Adrenal gland (tissue), 12 donors: ENCODE measurements around the gene GDPGP1. TPM values are rescaled to one million over a fixed set of nuclear protein-coding genes. Genes with fewer than 3 reads are reported as not detected.

ENCODE experiments used
- DNase-seq, 7 donors: peaks; one replicate each; pipeline ENCODE4 v3.0.0-alpha.2; 2019 to 2020
- H3K27ac ChIP-seq, 5 donors: fragments of 200-600 bp; sonication (generic) in 4 of 5; 1 replicate in 3 of 5; 2 replicates in 2 of 5; pipeline versions ENCODE4 v1.5.1 to v1.8.0; 2016 to 2020; ENCODE audit warnings: mild to moderate bottlenecking in 1 of 5
- H3K27me3 ChIP-seq: fragments of 200-600 bp; 2 replicates; pipeline ENCODE4 v1.8.0; 2021
- H3K36me3 ChIP-seq, 2 donors: fragments of 200-600 bp; replicated peaks in 1 of 2; 1 replicate in 1 of 2; 2 replicates in 1 of 2; pipeline versions ENCODE4 v1.5.1 to v1.8.0; 2018 to 2022
- H3K4me1 ChIP-seq, 2 donors: fragments of 200-600 bp; replicated peaks in 1 of 2; 1 replicate in 1 of 2; 2 replicates in 1 of 2; pipeline versions ENCODE4 v1.5.1 to v1.8.0; 2018 to 2021
- H3K4me3 ChIP-seq, 4 donors: fragments of 200-600 bp; sonication (generic) in 3 of 4; one replicate each; pipeline ENCODE4 v1.5.1; 2016 to 2018
- H3K9me3 ChIP-seq, 3 donors: fragments of 200-600 bp; sonication (generic) in 1 of 3; replicated peaks in 1 of 3; 1 replicate in 2 of 3; 2 replicates in 1 of 3; pipeline versions ENCODE4 v1.5.1 to v1.8.0; 2016 to 2021
- POLR2A ChIP-seq, 2 donors: fragments of 450-650 bp; IDR thresholded peaks; one replicate each; pipeline ENCODE4 v1.6.1; 2017; ENCODE audit warnings: antibody characterized with exemption in 2 of 2, mild to moderate bottlenecking in 2 of 2, moderate library complexity in 1 of 2
- WGBS, 4 donors: extraction: QIAGEN DNeasy Blood & Tissue Kit in 2 of 4; methylation state at CpG; one replicate each; pipeline versions ENCODE4 v1.1.5 to v1.1.7; 2013 to 2017; 5-methylcytosine and 5-hydroxymethylcytosine counted together
- intact Hi-C, 2 donors: fragments of 100-400 bp; cut with DNase I; formaldehyde crosslinking; loops; one replicate each; pipeline versions ENCODE4 v1.14.1 to v1.15.0; 2022 to 2023
- polyA plus RNA-seq, 3 donors: library from polyadenylated mRNA; stranded (reverse); fragments of 200-250 nt in 2 of 3; fragments of 350-450 nt in 1 of 3; fragmentation: Illumina TruSeq in 1 of 3; extraction: RNeasy Lipid Tissue Mini Kit (QIAGEN cat#74804) in 1 of 3; gene quantifications; one replicate each; pipeline ENCODE4 v1.2.3, GENCODE V29; 2013 to 2014
- total RNA-seq, 9 donors: library from RNA; depleted of rRNA in 4 of 9; stranded (reverse); fragments of >200 nt in 4 of 9; fragments of 120-200 nt in 1 of 9; fragmentation: NEBNext Ultra II Directional in 1 of 9; extraction: Animal tissue kit (Norgen Biotek cat#: 25700) in 1 of 9; gene quantifications; one replicate each; pipeline versions ENCODE4 v1.1.0 to v1.2.4, GENCODE V29; 2013 to 2023
- TF ChIP-seq, protein P1 (sequence below), 6 experiments: fragments of 450-650 bp in 4 of 6; fragments of 200-600 bp in 2 of 6; sonication (generic) in 1 of 6; IDR thresholded peaks; 1 replicate in 5 of 6; 2 replicates in 1 of 6; pipeline versions ENCODE4 v1.5.1 to v1.8.0; 2016 to 2021; ENCODE audit warnings: antibody characterized with exemption in 6 of 6, mild to moderate bottlenecking in 2 of 6, moderate library complexity in 1 of 6
- donor health status: healthy with polysubstance abuse.
- donor health status: Bipolar disorder and iron deficiency.
- donor health status: DM: yes; HTN: yes; CAD: no.
- donor health status: DM: no; HTN: no; CAD: no.
- donor health status: DM: no; HTN: no; CAD: no.
- donor health status: DM: yes; HTN: yes; CAD: no.

The GDPGP1 gene
- total and polyA plus RNA-seq, 12 donors = 2.6 to 17.1 (median 8.5) TPM

DNA sequence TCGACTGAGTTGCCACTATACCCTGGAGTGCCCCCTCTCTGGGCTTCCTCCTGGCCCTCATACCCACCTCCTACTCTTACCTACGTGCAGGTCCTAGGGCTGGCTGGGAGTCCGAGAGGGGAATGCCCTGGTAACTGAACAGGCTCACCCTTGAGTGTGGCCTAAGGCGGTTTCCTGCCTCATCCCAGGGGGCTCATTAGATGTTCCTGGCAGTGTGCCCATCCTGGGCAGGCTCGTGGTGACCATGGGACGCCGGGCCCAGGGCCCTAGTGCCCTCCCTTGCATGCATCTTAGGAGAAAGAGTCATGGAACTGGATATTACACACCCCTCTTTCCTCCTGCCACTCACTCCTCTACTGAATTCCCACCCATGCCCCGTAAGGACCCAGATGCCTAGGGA, 30.1 kb upstream of the GDPGP1 start:
- Histone ChIP-seq H3K9me3 (no peaks in the 10 kb centered on the region), H3K27ac (peak overlapping the region in 1 of 5 donors; percentile 23), H3K4me3 (no peak overlapping the region), H3K27me3 (no peaks in the 10 kb centered on the region), H3K4me1 (peaks cover 26 to 59% of the 10 kb centered on the region in 2 donors), H3K36me3 (no peaks in the 10 kb centered on the region)
- intact Hi-C loops = no loop called here
- WGBS, 4 donors = 54 to 74% (median 64%) methylated on average over 8 of the region's 8 CpGs
- TF ChIP-seq, protein P1, sequence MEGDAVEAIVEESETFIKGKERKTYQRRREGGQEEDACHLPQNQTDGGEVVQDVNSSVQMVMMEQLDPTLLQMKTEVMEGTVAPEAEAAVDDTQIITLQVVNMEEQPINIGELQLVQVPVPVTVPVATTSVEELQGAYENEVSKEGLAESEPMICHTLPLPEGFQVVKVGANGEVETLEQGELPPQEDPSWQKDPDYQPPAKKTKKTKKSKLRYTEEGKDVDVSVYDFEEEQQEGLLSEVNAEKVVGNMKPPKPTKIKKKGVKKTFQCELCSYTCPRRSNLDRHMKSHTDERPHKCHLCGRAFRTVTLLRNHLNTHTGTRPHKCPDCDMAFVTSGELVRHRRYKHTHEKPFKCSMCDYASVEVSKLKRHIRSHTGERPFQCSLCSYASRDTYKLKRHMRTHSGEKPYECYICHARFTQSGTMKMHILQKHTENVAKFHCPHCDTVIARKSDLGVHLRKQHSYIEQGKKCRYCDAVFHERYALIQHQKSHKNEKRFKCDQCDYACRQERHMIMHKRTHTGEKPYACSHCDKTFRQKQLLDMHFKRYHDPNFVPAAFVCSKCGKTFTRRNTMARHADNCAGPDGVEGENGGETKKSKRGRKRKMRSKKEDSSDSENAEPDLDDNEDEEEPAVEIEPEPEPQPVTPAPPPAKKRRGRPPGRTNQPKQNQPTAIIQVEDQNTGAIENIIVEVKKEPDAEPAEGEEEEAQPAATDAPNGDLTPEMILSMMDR (IDR thresholded peaks at IDR 0.05) = no peak
- no peak for TF ChIP-seq POLR2A (IDR thresholded peaks at IDR 0.05)
- peak in 1 of 7 donors; percentile 74 for DNase-seq

DNA sequence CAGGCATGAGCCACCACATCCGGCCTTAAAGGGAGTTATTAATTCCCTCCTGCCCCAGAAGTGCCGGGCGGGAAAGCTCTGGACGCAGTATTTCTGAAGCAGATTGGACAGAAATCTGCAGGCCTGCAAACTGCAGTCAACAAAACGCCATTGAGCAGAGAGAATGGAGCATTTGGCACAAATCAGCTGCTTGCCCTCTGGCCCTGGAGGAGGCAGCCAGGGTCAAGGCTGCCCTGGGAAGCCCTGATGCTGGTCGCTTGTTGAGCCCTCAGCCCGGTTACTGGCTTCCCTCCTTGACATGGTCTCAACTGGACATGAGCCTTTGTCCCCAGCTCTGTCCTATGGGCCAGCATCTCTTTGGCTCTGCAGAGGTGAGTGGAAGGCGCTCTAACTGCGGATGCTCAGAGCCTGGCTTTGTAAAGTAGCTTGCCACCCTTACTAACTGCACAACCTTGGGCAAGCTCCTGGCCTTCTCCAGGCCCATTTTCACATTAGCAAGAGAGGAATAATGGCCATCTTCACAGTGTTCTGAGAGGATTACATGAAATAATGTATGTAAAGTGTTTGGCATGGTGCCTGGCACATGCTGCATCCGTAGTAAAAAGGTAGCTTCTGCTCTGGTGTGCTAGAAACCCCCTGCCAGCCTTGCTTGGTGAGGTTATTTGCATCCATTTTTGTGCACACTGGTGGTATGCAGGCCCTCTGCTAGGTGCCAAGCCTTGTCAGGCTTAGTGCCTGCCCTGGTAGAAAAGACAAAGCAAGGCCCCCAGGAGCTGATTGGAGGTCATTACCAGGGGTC, 28.8 kb upstream of the GDPGP1 start:
- H3K4me1 ChIP-seq = peaks cover 25 to 58% of the 10 kb centered on the region in 2 donors
- no peak for TF ChIP-seq POLR2A (IDR thresholded peaks at IDR 0.05)
- TF ChIP-seq, protein P1 (IDR thresholded peaks at IDR 0.05) = no peak
- intact Hi-C loops = no loop called here
- peak overlapping the region in 1 of 5 donors; percentile 57 for H3K27ac ChIP-seq
- peaks cover 0 to 6% of the 10 kb centered on the region in 2 donors for H3K36me3 ChIP-seq
- no peaks in the 10 kb centered on the region for H3K9me3 ChIP-seq
- DNase-seq = no peak
- no peak overlapping the region for H3K4me3 ChIP-seq
- 71 to 91% (median 75%) methylated on average over 4 to 10 of the region's 10 CpGs for WGBS, 4 donors
- no peaks in the 10 kb centered on the region for H3K27me3 ChIP-seq

DNA sequence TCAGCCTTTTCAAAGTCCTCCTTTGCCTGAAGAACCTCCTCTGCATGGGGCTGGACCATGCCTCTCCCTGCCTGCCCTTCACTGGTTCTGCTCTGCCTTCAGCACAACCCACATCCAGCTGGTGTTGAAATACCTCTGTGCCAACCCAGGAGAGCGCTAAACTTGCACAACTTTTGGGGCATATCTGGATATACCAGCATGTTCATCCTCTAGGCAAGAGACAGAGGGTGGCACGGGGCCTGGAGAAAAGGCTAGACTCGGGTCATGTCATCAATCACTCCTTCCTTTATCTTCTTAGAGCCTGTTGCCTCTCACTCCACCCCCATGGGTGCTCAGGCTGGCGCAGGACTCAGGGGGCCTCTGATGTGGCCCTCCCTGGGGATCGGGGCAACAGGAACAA, 28.1 kb upstream of the GDPGP1 start:
- DNase-seq = peak in 6 of 7 donors; percentile 48 to 82 (median 76)
- no peak for TF ChIP-seq POLR2A (IDR thresholded peaks at IDR 0.05)
- TF ChIP-seq, protein P1 (IDR thresholded peaks at IDR 0.05) = no peak
- H3K36me3 ChIP-seq = peaks cover 0 to 11% of the 10 kb centered on the region in 2 donors
- H3K9me3 ChIP-seq = no peaks in the 10 kb centered on the region
- H3K4me1 ChIP-seq = peaks cover 22 to 55% of the 10 kb centered on the region in 2 donors
- no peaks in the 10 kb centered on the region for H3K27me3 ChIP-seq
- 50 to 83% (median 57%) methylated on average over 5 of the region's 5 CpGs for WGBS, 4 donors
- intact Hi-C loops = no loop called here
- peak overlapping the region in 1 of 5 donors; percentile 57 for H3K27ac ChIP-seq
- no peak overlapping the region for H3K4me3 ChIP-seq

DNA sequence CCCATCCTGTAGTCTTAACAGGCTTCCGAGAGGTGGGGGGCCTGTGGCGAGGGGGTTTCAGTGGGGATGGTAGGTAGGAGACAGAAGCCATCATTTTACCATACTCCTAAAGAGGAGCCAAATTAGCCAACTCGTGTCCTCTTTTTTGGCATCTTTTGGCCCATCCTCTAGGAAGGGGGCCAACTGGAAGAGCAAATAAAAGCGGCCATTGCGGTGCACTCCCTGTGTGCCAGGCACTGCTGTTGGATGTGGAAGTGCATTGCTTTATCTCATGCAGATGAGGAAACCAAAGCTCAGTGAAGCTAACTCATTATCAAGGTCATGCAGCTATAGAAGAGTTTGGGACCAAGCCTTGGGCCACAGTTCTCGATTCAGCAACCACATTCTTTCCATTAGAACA, 26.8 kb upstream of the GDPGP1 start:
- no peak overlapping the region for H3K27ac ChIP-seq
- TF ChIP-seq, protein P1 (IDR thresholded peaks at IDR 0.05) = no peak
- TF ChIP-seq POLR2A (IDR thresholded peaks at IDR 0.05) = no peak
- H3K36me3 ChIP-seq = peaks cover 0 to 11% of the 10 kb centered on the region in 2 donors
- no peaks in the 10 kb centered on the region for H3K9me3 ChIP-seq
- intact Hi-C loops = no loop called here
- H3K4me3 ChIP-seq = no peak overlapping the region
- WGBS, 4 donors = 90 to 95% (median 92%) methylated on average over 5 to 6 of the region's 6 CpGs
- H3K4me1 ChIP-seq = peaks cover 24 to 60% of the 10 kb centered on the region in 2 donors
- no peaks in the 10 kb centered on the region for H3K27me3 ChIP-seq
- DNase-seq = no peak
